T follicular helper cell (primary cell): ENCODE data around the gene STX16.
"Not testable (repeated sequence)": the region's sequence is repeated elsewhere in the genome, so short reads cannot be mapped to it uniquely, and the experiment has no call there.

Experiments
- DNase-seq: peaks from one replicate; pipeline ENCODE4 v3.0.0-alpha.2; 2020; ENCODE audit warnings: low read depth

The STX16 gene

GRCh38 chr20:58722877-58723627 is 72.0 kb downstream of the STX16 start:
- no peak for DNase-seq

GRCh38 chr20:58723628-58723984 is 72.5 kb downstream of the STX16 start:
- DNase-seq = no peak

- not testable (repeated sequence) for DNase-seq
Observed at GRCh38 chr20:58726156-58726555, 75.1 kb downstream of the STX16 start.
